Keratinocyte (primary cell): Measurements from ENCODE around the gene CEPT1. TPM values are rescaled to one million over a fixed set of nuclear protein-coding genes. Genes with fewer than 3 reads are reported as not detected.

Experiments
- DNase-seq: peaks from one replicate; pipeline ENCODE4 v3.0.0-alpha.2; 2011; ENCODE audit warnings: low read depth, missing footprints, low spot score
- FAIRE-seq: peaks from 2 replicates; lab custom pipeline; 2011; peaks lifted over from hg19 to GRCh38; lab: Jason Lieb, UNC
- H2AFZ ChIP-seq: 2 replicates; pipeline ENCODE4 v1.6.0; 2012; ENCODE audit warnings: low read length, control low read depth, inconsistent platforms; ENCODE audit not compliant: control insufficient read depth
- H3K27ac ChIP-seq: 2 replicates; pipeline ENCODE4 v1.5.1; 2011; ENCODE audit warnings: low read length; ENCODE audit not compliant: control insufficient read depth, insufficient read depth
- H3K27me3 ChIP-seq: 3 replicates; pipeline ENCODE4 v1.6.0; 2011; ENCODE audit warnings: low read length; ENCODE audit not compliant: control insufficient read depth, insufficient read depth; ENCODE audit errors: extremely low read depth
- H3K36me3 ChIP-seq, 2 experiments: 2 replicates in 1 of 2; 3 replicates in 1 of 2; pipeline ENCODE4 v1.5.1; 2011; ENCODE audit warnings: low read length in 2 of 2, mild to moderate bottlenecking in 1 of 2; ENCODE audit not compliant: control insufficient read depth in 2 of 2, insufficient read depth in 2 of 2; ENCODE audit errors: extremely low read depth in 1 of 2
- H3K4me1 ChIP-seq: 3 replicates; pipeline ENCODE4 v1.5.1; 2011; ENCODE audit warnings: low read length; ENCODE audit not compliant: control insufficient read depth, insufficient read depth; ENCODE audit errors: extremely low read depth
- H3K4me2 ChIP-seq: 3 replicates; pipeline ENCODE4 v1.6.0; 2011; ENCODE audit warnings: low read depth, low read length; ENCODE audit not compliant: control insufficient read depth, insufficient read depth; ENCODE audit errors: extremely low read depth
- H3K4me3 ChIP-seq, 3 experiments: fragments of 200-600 bp in 1 of 3; sonication (generic) in 1 of 3; 2 replicates in 2 of 3; 3 replicates in 1 of 3; pipeline ENCODE4 v1.5.1; 2011 to 2016; ENCODE audit warnings: low read length in 3 of 3, mild to moderate bottlenecking in 3 of 3, control low read depth in 2 of 3, inconsistent platforms in 1 of 3, low read depth in 1 of 3, mixed read lengths in 1 of 3, mixed run types in 1 of 3, moderate library complexity in 1 of 3; ENCODE audit not compliant: control insufficient read depth in 2 of 3, insufficient read depth in 2 of 3; ENCODE audit errors: extremely low read depth in 1 of 3
- H3K79me2 ChIP-seq: 2 replicates; pipeline ENCODE4 v1.6.0; 2012; ENCODE audit warnings: low read length; ENCODE audit not compliant: control insufficient read depth, insufficient read depth
- H3K9ac ChIP-seq: 3 replicates; pipeline ENCODE4 v1.6.0; 2011; ENCODE audit warnings: low read length; ENCODE audit not compliant: control insufficient read depth, insufficient read depth; ENCODE audit errors: extremely low read depth
- H3K9me1 ChIP-seq: 3 replicates; pipeline ENCODE4 v1.6.0; 2011; ENCODE audit warnings: low read length; ENCODE audit not compliant: control insufficient read depth, insufficient read depth; ENCODE audit errors: extremely low read depth
- H3K9me3 ChIP-seq: 2 replicates; pipeline ENCODE4 v1.5.1; 2012; ENCODE audit warnings: low read depth, low read length; ENCODE audit not compliant: control insufficient read depth
- H4K20me1 ChIP-seq: 3 replicates; pipeline ENCODE4 v1.6.0; 2011; ENCODE audit warnings: low read length; ENCODE audit not compliant: control insufficient read depth, insufficient read depth; ENCODE audit errors: extremely low read depth
- EZH2 ChIP-seq: IDR thresholded peaks from one replicate; pipeline ENCODE4 v1.6.1; 2012; ENCODE audit warnings: inconsistent platforms, mild to moderate bottlenecking, low read length, moderate library complexity
- dilution Hi-C: fragments of 300-500 bp; cut with MboI; formaldehyde crosslinking; loops from one replicate; pipeline ENCODE4 v1.7.0; 2020; ENCODE audit warnings: low sequenced_read_pairs; ENCODE audit not compliant: extremely low pct_ligation_motif_present
- polyA plus RNA-seq, 5 experiments: library from polyadenylated mRNA; depleted of rRNA in 3 of 5; stranded (reverse) in 3 of 5; stranded (forward) in 1 of 5; unstranded in 1 of 5; fragments of >200 nt; gene quantifications; 1 replicate in 1 of 5; 2 replicates in 3 of 5; 3 replicates in 1 of 5; pipeline versions ENCODE4 v1.2.1 to v1.2.3, GENCODE V29; 2011 to 2012; ENCODE audit warnings: missing spikeins in 2 of 5, low read depth in 1 of 5, low replicate concordance in 1 of 5
- TF ChIP-seq, protein P1 (sequence below), 3 experiments: IDR thresholded peaks in 1 of 3; conservative IDR thresholded peaks in 1 of 3; optimal IDR thresholded peaks in 1 of 3; 2 replicates in 2 of 3; 3 replicates in 1 of 3; pipeline versions ENCODE3 to v1.5.1; 2011; ENCODE audit warnings: low read length in 3 of 3, mild to moderate bottlenecking in 3 of 3, moderate library complexity in 2 of 3, control low read depth in 1 of 3, inconsistent platforms in 1 of 3; ENCODE audit not compliant: insufficient read depth in 2 of 3; ENCODE audit errors: extremely low read depth in 1 of 3

CEPT1 gene
- polyA plus RNA-seq, 1 donor (not counting 4 experiments of a cell fraction or from before 2014, with no cell fraction given), result 65.2 TPM

DNA sequence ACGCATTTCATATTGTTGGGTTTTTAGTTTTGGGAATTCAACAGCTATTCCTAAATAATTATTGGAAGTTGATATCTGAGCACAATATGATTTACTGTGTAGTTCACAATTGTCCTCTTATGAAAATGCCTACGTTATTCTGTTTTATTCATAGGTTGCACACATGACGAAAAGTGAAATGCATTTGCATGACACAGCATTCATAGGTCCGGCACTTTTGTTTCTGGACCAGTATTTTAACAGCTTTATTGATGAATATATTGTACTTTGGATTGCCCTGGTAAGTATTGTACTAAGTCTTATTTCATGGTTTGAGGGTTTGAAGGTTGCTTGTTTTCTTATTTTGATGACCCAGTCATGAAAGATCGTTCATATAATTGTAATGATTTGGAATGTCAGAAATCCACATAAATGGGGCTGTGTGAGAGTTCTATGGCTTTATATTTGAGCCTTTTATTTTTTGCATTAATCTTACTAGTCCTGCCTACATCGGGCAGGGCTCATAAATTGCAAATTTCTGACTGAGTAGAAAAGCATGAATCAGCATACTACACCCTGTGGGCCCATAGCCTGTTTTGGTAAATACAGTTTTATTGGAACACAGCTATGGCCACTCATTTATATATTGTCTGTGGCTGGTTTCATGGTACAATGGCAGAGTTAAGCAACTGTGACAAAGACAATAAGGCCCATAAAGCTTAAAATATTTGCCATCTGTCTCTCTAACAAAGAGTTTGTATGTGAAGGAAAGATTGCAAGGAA is 43.5 kb downstream of the CEPT1 start:
- Histone ChIP-seq H3K9me1 (no peaks in the 10 kb centered on the region), H3K4me3 (no peak overlapping the region), H3K9ac (no peak overlapping the region), H3K36me3 (peaks cover 6 to 32% of the 10 kb centered on the region in 2 experiments), H3K27ac (peak overlapping the region; percentile 41), H2AFZ (no peak overlapping the region), H3K79me2 (no peaks in the 10 kb centered on the region), H3K4me1 (peaks cover 6% of the 10 kb centered on the region), H3K27me3 (no peaks in the 10 kb centered on the region), H3K4me2 (peak overlapping the region; percentile 11), H3K9me3 (no peaks in the 10 kb centered on the region), H4K20me1 (no peaks in the 10 kb centered on the region)
- FAIRE-seq, result no peak
- dilution Hi-C loops, result no loop called here
- TF ChIP-seq, protein P1, sequence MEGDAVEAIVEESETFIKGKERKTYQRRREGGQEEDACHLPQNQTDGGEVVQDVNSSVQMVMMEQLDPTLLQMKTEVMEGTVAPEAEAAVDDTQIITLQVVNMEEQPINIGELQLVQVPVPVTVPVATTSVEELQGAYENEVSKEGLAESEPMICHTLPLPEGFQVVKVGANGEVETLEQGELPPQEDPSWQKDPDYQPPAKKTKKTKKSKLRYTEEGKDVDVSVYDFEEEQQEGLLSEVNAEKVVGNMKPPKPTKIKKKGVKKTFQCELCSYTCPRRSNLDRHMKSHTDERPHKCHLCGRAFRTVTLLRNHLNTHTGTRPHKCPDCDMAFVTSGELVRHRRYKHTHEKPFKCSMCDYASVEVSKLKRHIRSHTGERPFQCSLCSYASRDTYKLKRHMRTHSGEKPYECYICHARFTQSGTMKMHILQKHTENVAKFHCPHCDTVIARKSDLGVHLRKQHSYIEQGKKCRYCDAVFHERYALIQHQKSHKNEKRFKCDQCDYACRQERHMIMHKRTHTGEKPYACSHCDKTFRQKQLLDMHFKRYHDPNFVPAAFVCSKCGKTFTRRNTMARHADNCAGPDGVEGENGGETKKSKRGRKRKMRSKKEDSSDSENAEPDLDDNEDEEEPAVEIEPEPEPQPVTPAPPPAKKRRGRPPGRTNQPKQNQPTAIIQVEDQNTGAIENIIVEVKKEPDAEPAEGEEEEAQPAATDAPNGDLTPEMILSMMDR (optimal IDR thresholded peaks at IDR 0.05 in 1 of 3, IDR thresholded peaks at IDR 0.05 in 1 of 3, conservative IDR thresholded peaks at IDR 0.05 in 1 of 3; ENCODE audit: extremely low read depth in 1 of 3, insufficient read depth in 2 of 3, low read length in 3 of 3), result no peak
- DNase-seq, result no peak

DNA sequence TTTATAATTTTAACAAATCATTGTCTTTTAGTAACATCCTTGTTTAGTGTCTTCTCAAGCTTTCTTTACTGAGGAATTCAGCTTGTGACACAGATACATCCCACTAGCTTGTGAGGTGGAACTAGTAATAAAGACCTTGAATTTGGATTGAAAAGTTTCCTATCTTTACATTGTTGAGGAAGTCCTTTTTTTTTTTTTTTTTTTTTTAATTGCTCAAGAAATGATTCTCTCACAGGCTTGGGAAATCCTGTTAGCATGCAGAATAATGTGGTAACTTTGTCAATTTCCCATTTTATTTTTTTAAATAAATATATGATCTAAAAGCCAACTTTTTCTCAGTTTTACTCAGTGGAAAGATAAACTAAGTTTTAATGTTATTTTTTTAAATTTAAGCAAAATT is 44.6 kb downstream of the CEPT1 start:
- FAIRE-seq, result no peak

More for the DNA sequence above, 44.6 kb downstream of the CEPT1 start:
- no peak overlapping the region for H3K4me2 ChIP-seq
- no peaks in the 10 kb centered on the region for H4K20me1 ChIP-seq
- H3K36me3 ChIP-seq, result peaks cover 9 to 32% of the 10 kb centered on the region in 2 experiments
- no peak for TF ChIP-seq EZH2
- TF ChIP-seq, protein P1 (optimal IDR thresholded peaks at IDR 0.05 in 1 of 3, IDR thresholded peaks at IDR 0.05 in 1 of 3, conservative IDR thresholded peaks at IDR 0.05 in 1 of 3; ENCODE audit: extremely low read depth in 1 of 3, insufficient read depth in 2 of 3, low read length in 3 of 3), result no peak
- dilution Hi-C loops, result no loop called here
- H3K9ac ChIP-seq, result no peak overlapping the region
- no peak overlapping the region for H3K4me3 ChIP-seq
- H3K27me3 ChIP-seq, result no peaks in the 10 kb centered on the region
- no peaks in the 10 kb centered on the region for H3K79me2 ChIP-seq
- no peak overlapping the region for H3K27ac ChIP-seq
- no peak for DNase-seq
- no peak overlapping the region for H2AFZ ChIP-seq
- peaks cover 6% of the 10 kb centered on the region for H3K4me1 ChIP-seq
- no peaks in the 10 kb centered on the region for H3K9me3 ChIP-seq
- H3K9me1 ChIP-seq, result no peaks in the 10 kb centered on the region
